HG02678 (cell line): ENCODE measurements around the gene RMND5A.

Experiments used
- ATAC-seq: cut with Tn5 transposase; IDR thresholded peaks from one replicate; pipeline ENCODE4 v1.9.1; 2021; ENCODE audit warnings: mild to moderate bottlenecking, moderate library complexity; ENCODE audit not compliant: unreplicated experiment

The RMND5A gene, protein sequence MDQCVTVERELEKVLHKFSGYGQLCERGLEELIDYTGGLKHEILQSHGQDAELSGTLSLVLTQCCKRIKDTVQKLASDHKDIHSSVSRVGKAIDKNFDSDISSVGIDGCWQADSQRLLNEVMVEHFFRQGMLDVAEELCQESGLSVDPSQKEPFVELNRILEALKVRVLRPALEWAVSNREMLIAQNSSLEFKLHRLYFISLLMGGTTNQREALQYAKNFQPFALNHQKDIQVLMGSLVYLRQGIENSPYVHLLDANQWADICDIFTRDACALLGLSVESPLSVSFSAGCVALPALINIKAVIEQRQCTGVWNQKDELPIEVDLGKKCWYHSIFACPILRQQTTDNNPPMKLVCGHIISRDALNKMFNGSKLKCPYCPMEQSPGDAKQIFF

DNA sequence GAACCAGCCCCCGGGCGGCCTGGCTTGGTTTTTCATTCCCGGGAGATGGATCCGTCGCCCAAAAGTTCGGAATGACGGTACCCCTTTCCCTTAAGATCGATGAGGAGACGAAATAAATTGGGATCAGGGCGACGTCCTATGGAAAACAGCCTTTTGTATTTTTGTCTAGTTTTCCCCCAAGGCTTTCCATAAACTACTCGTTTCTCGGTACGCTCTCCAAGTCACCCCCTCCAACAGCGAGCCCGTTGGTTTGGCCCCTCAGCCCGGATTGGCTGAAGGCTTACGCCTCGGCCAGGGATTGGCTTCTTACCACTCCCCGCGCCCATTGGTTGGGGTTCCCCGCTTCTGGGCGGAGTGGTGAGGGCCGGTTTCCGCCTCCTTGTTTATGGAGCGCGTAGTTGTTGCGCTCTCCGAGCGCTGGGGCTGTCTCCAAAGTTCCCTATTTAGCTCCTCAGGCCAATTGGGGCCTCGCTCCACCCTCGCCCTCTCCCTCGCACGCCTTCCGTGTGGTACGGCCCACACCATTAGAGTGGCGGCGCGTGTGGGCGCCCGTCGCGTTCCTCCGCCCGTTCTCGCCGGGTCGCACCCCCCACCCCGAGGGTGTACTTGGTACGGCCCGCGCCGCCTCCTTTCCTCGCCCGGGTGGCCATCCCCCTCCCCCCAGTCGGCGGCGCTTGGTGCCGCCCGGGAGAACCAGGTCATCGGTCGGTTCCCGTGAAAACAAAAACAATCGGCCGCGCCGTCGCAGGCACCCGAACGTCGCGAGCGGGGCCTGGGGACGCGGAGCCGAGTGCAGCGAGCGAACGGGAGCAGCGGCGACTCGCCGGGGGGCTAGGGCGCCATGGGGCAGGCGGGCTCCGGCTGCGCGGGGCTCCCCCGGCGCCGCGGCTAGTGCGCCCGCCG, at the start of gene RMND5A:
RMND5A (plus strand) TSS at position 655 of the 903 bp plus-strand sequence. CDS start 377 bp downstream, outside the sequence.
- ATAC-seq = peak; percentile 83

DNA sequence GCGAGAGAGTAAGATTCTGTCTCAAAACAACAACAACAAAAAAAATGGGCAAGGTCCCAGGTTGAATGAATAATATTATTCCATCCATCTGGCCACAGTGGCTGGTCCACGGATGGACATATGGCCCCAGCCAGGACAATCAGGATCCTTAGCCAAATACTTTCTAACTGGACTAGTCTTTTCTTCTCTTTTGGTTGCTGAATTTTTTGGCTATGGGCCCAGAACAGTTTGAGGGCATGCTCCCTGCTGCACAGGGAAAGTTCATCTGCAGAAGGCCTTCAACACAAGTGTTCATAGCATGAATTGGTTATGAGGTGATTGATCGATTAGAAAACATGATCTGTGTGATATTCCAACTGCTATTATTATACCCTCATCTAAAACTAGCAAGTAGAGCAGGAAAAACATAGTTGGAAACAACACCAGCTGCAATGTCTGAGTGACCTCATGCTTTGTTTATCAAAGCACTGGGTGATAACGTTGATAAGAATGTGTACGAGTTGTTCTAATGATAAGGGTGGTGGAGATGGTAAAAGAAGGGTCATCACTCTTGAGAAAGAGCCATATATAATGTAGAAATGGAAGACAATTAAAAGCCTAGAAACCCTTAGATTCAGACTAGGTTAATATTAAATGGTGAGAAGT, 48.6 kb upstream of the RMND5A start:
- no peak for ATAC-seq

DNA sequence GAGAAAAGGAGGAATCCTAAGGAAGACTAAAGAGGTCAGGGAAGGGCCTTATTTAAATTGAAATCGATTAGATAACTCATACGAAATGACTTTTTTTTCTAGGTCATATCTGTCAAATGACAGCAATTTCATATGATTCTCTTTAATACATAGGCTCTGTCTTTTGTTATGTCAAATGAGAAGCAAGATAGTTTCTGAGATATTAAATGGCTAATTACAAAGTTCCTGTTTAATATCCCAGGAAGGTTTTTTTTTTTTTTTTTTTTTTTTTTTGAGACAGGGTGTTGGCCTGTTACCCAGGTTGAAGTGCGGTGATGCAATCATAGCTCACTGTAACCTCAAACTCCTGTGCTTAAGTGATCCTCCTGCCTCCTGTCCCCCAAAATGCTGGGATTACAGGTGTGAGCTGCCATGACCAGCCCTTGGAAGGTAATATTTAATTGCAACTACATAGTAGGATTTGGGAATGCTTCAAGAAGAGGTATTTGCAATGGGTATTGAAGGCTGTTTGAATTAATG, 48.0 kb upstream of the RMND5A start:
- ATAC-seq = no peak

DNA sequence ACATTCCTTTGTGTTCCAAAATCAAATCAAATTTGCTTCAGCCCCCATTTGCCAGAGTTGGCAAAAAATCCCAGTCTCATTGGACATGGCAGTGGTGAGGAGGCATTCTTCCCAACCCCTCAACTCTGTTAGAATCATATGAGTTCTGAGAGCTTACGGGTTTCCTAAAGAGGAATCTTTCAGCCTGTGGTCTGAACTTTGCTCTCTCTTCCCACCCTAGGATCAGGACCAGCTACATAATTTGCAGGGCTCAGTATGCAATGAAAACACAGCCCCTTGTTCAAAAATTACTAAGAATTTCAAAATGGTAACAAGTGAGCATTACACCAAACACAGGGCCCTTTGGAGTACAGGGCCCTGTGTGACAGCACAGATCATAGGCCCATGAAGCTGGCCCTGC, 47.1 kb upstream of the RMND5A start:
- ATAC-seq = no peak

DNA sequence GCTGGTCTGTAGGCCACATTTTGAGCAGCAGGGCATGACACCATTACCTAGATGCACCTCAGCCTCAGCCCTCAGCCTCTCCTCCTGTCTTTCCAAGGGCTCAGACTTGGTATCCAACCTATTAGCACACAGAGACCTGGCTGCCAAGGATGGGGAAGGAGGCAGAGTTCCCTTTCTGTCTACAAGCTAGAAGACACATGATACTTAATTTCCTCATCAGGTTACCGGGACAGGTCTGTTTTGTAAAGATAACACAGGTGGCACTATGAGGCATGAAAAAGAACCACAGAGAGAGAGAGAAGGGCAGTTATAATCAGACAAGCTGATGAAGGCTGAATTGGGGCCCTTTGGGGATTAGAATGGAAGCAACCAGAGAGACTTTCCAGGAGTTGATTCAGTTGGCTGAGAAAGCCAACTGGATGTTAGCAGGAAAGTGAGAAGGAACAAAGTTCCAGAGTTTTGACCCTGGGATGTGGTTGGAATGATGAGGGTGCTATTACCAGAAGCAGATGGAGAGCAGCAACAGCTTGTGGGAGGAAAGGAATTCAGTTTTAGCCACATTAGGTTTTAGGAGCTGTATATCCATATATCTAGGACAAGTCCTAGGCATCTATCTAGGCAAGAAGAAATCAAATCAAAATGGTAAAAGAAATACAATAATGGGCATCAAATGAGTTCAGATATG, 46.0 kb upstream of the RMND5A start:
- no peak for ATAC-seq

DNA sequence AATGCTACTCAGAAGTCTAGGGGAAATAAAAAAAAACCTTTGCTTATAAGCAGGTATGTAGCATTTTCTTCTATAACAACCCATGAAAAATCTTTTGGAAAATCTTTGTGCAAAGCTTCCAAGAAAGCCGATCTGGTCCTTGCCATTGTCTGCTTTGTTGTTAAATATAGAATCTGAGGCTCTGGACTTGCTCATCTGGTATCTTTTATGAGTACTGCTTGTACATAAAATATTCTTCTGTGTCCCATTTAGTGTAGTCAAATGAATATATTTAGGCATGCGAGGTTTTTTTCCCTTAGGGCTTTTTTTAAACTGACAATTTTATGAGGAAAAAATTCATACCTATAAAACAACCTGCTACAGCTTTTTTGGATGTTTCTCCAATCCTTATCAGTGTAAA, 45.0 kb upstream of the RMND5A start:
- ATAC-seq = no peak

DNA sequence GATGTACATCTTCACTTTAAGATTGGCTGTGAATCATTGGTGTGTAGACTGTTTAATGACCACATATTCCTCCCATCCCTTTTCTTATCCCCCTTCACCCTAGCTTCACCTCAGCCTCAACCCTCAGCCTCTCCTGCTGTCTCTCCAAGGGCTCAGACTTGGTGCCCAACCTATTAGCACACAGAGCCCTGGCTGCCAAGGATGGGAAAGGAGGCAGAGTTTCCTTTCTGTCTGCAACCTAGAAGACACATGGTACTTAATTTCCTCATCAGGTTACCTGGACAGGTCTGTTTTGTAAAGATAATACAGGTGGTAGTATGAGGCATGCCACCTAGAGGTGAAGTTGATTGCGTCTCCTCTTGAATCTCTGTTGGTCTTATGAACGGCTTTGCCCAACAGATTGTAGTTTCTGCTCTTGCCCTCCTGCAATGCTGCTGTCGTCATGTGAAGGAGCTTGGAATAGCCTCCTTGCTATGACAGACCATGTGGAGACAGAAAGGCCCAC, 44.5 kb upstream of the RMND5A start:
- no peak for ATAC-seq

DNA sequence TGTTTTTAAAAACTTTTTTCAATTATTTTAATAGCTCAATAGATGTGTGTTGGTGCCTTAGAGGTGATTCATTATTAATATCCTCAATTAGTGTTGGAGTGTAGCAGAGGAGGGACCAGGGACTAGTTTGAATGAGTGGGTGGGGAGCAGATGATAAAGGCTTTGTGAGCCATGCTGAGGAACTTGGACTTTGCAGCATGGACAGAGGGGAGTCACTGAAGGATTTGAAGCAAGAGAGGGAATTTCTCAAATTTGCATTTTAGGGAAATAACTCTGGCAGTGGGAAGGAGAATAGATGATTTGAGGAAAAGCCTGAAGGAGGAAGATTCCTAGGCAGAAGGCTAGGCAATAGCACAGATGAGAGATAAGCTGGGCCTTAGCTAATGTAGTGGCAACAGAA, 42.3 kb upstream of the RMND5A start:
- ATAC-seq = no peak

DNA sequence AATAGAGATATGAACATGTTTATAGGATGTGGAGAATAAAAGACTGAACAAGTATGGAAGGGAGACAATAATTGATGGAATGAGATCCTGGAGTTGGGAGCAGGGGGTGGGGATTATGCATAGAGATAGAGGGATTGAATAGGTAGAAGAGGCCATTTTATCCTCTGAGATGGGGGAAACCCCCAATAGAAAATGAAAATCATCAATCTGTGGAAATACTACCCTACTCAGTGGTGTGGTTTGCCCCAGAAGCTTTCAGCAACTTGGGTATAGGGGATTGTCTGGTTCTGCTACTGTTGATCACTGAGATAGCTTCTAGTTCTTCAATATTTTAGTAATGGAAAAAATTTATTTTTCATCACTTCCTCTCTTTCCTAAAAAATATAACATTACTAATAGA, 41.1 kb upstream of the RMND5A start:
- ATAC-seq = no peak

DNA sequence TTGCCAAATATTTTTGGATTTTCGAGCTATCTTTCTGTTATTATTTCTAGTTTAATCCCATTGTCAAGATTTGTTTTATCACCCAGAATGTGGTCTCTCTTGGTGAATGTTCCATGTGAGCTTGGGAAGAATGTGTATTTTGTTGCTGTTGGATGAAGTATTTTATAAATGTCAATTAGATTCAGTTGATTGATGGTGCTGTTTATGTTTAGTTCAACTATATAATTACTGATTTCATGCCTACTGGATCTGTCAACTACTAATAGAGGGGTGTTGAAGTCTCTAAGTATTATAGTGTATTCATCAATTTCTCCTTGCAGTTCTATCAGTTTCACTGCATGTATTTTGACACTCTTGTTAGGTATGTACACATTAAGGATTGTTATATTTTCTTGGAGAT, 34.7 kb upstream of the RMND5A start:
- no peak for ATAC-seq

DNA sequence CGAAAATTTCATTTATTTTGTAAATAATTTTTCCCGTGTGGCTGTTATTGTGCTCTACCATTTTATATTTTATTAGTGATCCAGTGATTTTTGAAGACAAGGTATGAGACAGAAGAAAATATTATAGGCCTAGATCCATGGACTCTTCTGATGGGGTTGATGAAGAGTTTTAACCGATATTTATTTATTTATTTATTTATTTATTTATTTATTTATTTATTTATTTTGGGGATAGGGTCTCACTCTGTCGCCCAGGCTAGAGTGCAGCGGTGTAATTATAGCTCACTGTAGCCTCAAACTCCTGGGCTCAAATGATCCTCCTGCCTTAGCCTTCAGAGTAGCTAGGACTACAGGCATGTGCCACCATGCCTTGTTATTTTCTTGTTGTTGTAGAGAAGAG, 33.6 kb upstream of the RMND5A start:
- no peak for ATAC-seq

DNA sequence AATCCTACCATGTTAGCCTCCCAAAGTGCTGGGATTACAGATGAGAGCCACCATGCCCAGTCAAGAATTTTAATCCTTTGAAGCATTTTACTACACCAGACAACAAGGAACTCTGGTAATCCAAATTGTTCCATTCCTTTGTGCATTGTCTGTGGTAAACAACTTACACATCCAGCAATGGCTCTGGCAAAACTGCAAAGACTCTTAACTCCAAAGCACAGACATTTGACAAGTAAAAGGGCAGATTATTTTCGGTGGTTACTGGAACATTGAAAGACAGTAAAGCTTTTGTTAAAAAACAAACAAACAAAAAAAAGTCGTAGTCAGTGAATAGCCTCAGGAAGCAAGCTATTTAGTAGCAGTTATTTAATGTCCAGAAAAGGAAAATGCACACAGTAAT, 33.2 kb upstream of the RMND5A start:
- no peak for ATAC-seq

DNA sequence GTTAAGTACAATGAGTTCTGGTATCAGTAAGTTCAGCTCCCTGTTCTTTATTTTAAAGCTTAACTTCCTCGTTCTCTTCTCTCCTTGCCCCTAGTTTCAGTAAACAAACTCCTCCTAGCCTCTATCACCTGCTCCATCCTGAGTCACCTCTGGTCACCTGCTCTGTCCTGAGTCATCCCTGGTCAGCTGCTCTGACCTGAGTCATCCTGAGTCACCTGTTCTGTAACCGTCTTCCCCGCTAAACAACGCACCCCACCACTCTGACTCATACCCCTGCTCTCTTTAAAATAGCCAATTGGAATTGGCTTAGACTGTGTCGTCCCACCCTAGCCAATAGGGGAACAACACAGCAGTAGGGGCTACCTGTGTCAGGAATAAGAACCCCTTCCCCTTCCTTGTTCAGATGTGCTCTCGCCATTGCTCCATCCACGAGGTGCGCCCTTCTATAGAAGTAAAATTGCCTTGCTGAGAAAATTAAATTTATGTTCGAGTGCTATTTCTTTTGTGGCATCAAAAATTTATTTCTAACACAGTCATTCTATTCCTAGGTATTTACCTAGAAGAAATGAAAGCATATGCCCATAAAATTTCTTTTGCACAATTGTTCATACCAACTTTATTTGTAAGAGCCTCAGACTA, 24.9 kb upstream of the RMND5A start:
- no peak for ATAC-seq

DNA sequence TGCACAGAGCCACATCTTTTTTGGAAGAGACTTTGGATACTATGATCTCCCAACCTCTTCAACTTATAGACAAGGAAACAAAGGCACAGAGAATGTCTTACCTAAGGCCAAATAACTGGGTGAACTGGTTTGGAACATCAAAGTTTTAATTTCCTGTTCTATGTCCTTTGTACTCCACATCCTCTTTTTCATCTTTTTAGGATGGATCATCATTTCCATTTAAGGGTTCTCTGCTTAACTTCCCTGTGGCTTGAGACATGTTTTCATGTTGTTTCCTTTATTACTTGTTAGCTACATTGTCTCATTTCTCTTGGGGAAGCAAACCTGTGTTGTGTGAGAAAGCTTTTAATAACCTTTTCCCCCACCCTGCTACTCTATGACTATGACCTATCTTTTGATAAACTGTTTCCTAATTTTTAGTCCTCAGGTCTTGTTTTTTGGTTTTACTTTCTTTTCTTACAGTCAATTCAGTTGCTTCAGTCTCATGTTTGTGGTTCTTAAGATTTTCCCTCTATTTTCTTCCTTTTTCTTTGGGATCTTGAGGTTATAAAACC, 22.5 kb upstream of the RMND5A start:
- ATAC-seq = no peak

DNA sequence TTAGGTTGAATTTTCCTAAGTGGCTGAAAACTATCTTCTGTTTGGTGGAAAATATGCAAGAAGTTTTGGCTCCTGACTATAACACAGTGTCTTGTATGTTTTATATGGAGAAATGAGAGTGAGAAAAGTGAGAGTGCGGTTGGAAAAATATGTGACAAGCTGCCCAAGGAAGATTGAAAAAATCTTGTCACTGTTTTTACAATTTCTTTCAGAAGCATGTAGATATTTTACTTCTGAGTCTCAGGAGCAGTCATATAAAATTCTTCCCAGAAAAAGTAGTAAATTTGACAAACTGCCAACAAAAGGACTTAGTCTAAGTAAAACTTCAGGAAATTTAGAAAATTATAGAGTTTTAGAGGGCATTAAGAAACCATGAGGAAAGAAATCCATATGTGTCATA, 19.4 kb upstream of the RMND5A start:
- no peak for ATAC-seq

DNA sequence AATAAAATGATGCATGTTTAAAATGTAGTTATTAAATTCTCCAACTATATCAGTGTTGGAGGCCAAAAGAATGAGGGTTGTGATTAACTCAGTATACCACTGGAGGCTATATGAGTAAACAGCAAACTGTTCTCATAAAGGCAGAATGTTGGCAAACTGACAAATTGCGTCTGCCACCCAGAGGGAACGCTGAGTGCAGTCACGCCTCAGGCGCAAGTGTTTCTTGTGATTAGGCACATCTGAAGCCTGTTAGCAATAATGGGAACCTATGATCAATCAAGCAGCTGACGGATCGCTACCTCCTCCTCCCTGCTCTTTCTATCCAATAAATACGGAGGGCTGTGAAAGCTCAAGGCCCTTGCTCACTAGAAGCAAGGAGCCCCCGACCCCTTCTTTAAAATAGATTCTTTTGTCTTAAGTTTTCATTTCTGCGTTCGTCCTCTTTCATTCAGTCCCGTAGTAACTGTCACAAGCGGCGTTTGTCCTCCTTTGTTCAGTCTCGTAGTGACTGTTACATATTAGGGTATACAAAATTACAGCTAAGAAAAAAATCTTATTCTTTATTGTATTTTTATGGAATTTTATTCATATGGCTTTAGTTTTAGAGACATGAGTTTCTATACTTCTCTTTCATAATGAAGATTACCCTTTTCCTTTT, 16.3 kb upstream of the RMND5A start:
- ATAC-seq = no peak

DNA sequence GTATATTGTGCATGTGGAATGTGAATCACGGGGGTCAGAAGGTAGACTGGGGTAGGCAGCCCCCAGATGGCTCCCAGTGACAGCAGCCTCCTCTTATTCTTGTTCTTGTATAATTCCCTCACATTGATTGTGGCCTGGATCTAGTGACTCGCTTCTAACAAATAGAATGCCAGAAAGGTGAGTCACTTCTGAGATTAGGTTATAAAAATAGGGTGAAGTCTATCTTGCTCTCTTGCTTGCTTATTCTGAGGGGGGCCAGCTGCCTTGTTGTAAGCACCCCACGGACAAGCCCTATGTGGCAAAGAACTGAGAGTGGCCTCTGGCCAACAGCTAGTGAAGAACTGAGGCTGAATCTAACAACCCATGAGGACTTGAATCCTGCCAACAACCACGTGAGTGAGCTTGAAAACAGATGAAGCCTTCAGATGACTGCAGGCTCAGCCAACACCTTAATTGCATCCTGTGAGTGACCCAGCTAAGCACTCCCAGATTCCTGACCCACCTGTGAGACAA, 15.6 kb upstream of the RMND5A start:
- no peak for ATAC-seq

DNA sequence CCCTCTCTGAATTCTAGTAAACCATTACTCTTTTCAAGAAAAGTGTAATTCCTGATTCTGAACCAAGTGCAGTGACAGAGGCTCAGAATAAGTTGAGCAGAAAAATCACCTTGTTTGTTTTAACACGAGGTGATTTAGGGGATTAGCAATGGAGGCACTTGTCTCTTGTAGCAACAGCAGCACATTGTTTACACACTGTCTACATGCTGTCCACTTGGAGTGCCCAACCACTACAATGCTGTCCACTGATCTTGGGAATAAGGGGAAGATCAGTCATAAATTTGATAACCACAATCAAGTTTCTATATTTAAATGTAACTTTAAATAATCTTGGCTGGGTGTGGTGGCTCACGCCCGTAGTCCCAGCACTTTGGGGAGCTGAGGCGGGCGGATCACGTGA, 13.9 kb upstream of the RMND5A start:
- ATAC-seq = no peak

DNA sequence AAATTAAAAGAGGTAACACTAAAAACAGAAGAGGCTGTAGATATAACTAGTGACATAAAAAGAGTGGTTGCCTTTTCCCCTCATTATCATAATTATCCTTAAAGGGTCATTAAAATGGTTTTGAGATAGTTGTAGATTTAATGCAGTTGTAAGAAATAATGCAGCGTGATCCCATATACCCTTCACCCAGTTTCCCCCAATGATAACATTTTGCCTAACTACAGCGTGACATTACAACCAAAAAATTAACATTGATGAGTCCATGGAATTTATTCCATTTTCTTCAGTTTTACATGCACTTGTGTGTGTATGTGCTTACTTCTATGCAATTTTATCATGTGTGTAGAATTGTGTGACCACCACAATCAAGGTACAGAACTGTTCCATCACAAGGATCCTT, 13.2 kb upstream of the RMND5A start:
- ATAC-seq = no peak
